MM.1S (cell line): ENCODE results near the gene BAG5.
"Not testable (repeated sequence)": the region's sequence is repeated elsewhere in the genome, so short reads cannot be mapped to it uniquely, and the experiment has no call there.

Experiments
- DNase-seq: peaks from one replicate; pipeline ENCODE4 v3.0.0-alpha.2; 2015
- H2AFZ ChIP-seq: fragments of 300-600 bp; sonication (generic); 2 replicates; pipeline ENCODE4 v1.6.0; 2016; ENCODE audit warnings: antibody characterized with exemption, low read length
- H3F3A ChIP-seq: fragments of 300-600 bp; sonication (generic); 2 replicates; pipeline ENCODE4 v1.6.1; 2016; ENCODE audit warnings: mild to moderate bottlenecking, antibody characterized with exemption, low read length, moderate library complexity, mixed read lengths; ENCODE audit not compliant: insufficient read depth
- H3K27ac ChIP-seq: fragments of 300-600 bp; sonication (generic); 2 replicates; pipeline ENCODE4 v1.5.1; 2016; ENCODE audit warnings: mild to moderate bottlenecking, low read length
- H3K27me3 ChIP-seq: fragments of 300-600 bp; sonication (generic); replicated peaks from 2 replicates; pipeline ENCODE4 v1.6.0; 2016; ENCODE audit warnings: low read length; ENCODE audit not compliant: insufficient read depth
- H3K36me3 ChIP-seq: fragments of 300-600 bp; sonication (generic); replicated peaks from 2 replicates; pipeline ENCODE4 v1.6.1; 2016; ENCODE audit warnings: mild to moderate bottlenecking, low read length, mixed read lengths; ENCODE audit not compliant: insufficient read depth
- H3K4me1 ChIP-seq: fragments of 300-600 bp; sonication (generic); 2 replicates; pipeline ENCODE4 v1.6.1; 2016; ENCODE audit warnings: low read length, mixed read lengths
- H3K4me2 ChIP-seq: fragments of 300-600 bp; sonication (generic); 2 replicates; pipeline ENCODE4 v1.6.0; 2016; ENCODE audit warnings: low read depth, low read length
- H3K4me3 ChIP-seq: fragments of 300-600 bp; sonication (generic); 2 replicates; pipeline ENCODE4 v1.5.1; 2016; ENCODE audit warnings: low read length, mixed read lengths
- H3K79me2 ChIP-seq: fragments of 300-600 bp; sonication (generic); 2 replicates; pipeline ENCODE4 v1.6.1; 2016; ENCODE audit warnings: mixed run types, low read length, mixed read lengths
- H3K9ac ChIP-seq: fragments of 300-600 bp; sonication (generic); 2 replicates; pipeline ENCODE4 v1.6.1; 2016; ENCODE audit warnings: low read length, mixed read lengths
- H3K9me2 ChIP-seq: fragments of 300-600 bp; sonication (generic); replicated peaks from 2 replicates; pipeline ENCODE4 v1.6.1; 2016; ENCODE audit warnings: mild to moderate bottlenecking, low read length, mixed read lengths; ENCODE audit not compliant: insufficient read depth
- H3K9me3 ChIP-seq: fragments of 300-600 bp; sonication (generic); replicated peaks from 2 replicates; pipeline ENCODE4 v1.6.1; 2016; ENCODE audit warnings: mild to moderate bottlenecking, low read length, mixed read lengths; ENCODE audit not compliant: insufficient read depth
- H4K20me1 ChIP-seq: fragments of 300-600 bp; sonication (generic); 2 replicates; pipeline ENCODE4 v1.6.1; 2016; ENCODE audit warnings: mild to moderate bottlenecking, low read length, moderate library complexity, mixed read lengths; ENCODE audit not compliant: insufficient read depth
- CTCF ChIP-seq: fragments of 300-600 bp; sonication (generic); IDR thresholded peaks from 2 replicates; pipeline ENCODE4 v1.5.1; 2016; ENCODE audit warnings: antibody characterized with exemption, low read length, mixed read lengths
- EZH2 ChIP-seq: fragments of 300-600 bp; sonication (generic); optimal IDR thresholded peaks from 2 replicates; pipeline ENCODE3; 2017; ENCODE audit warnings: low read depth, mild to moderate bottlenecking, antibody characterized with exemption, low read length, mixed read lengths
- EZH2phosphoT487 ChIP-seq: fragments of 300-600 bp; sonication (generic); IDR thresholded peaks from 2 replicates; pipeline ENCODE4 v1.6.1; 2018; ENCODE audit warnings: antibody characterized with exemption, low read length

BAG5 gene

DNA sequence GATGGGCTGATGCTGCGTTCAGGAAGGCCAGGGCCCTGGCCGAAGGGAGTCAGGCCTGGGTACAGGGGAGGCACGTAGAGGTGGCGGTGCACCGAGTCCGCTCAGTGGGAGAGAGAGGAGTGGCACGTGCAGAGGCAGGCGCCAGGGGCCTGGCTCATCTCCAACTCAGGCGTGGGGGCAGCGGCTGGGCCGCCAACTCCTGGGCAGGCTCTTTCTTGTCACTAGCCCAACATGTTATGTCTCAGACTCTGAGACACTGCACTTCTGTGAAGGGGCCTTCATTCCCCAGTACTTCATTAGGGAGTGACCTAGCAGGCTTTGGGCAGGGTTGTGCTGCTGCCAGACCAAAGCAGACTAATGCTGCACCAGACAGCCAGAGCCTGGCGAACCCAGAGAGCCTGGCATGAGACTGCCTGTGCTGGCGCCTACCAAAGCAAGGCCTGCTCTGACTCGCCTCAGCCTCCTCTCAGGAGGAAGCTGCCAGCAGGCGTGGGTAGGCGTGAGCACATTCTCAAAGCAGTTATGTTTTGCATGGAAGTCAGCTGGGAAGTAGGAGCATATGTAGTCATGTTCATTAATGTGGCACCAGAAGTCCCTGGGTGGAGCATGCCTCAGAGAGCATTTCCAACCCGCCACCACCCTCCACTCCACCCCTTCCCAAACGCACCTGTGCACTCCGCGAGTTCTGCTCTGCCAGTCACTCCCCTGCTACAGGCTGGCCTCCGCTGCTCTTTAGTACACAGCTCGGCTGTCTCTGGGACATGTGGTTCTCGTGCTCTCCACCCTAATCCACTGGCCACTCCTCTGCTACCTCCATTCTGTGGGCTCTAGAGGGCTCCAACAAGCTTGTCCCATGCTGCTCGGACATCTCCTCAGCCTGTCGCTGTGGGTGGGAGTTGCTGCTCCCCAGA is 49.5 kb downstream of the BAG5 start:
- no peaks in the 10 kb centered on the region for H3K9me3 ChIP-seq
- H3K36me3 ChIP-seq = no peaks in the 10 kb centered on the region
- no peak overlapping the region for H2AFZ ChIP-seq
- H3K4me3 ChIP-seq = no peak overlapping the region
- H3K9me2 ChIP-seq = no peaks in the 10 kb centered on the region
- no peaks in the 10 kb centered on the region for H3K4me1 ChIP-seq
- H3K79me2 ChIP-seq = no peaks in the 10 kb centered on the region
- no peak for DNase-seq
- H3K4me2 ChIP-seq = no peak overlapping the region
- H3F3A ChIP-seq = no peaks in the 10 kb centered on the region
- H3K27ac ChIP-seq = no peak overlapping the region
- H3K27me3 ChIP-seq = no peaks in the 10 kb centered on the region
- H3K9ac ChIP-seq = no peak overlapping the region
- no peaks in the 10 kb centered on the region for H4K20me1 ChIP-seq
- TF ChIP-seq EZH2phosphoT487 (no peak), CTCF (no peak), EZH2 (no peak)

DNA sequence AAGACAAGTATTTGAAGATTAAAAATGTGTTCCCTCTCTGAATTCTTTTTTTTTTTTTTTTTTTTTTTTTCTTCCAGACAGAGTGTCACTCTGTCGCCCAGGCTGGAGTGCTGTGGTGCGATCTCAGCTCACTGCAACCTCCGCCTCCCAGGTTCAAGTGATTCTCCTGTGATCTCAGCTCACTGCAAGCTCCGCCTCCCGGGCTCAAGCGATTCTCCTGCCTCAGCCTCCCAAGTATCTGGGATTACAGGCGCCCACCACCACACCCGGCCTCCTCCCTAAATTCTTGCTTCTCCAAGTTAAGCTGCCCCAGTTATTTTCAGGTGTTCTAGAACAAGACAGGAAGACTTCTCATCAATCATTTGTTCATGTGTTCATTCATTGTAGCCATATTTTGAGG is 50.3 kb downstream of the BAG5 start:
- not testable (repeated sequence) for H3K9ac ChIP-seq, H3K4me3 ChIP-seq, H3K27me3 ChIP-seq, H3K4me1 ChIP-seq, DNase-seq, H3K27ac ChIP-seq, H2AFZ ChIP-seq, H3K4me2 ChIP-seq, H3K79me2 ChIP-seq, H3F3A ChIP-seq, H3K36me3 ChIP-seq, H3K9me2 ChIP-seq, H4K20me1 ChIP-seq, H3K9me3 ChIP-seq

- Histone ChIP-seq H2AFZ (no peak overlapping the region), H3K9ac (no peak overlapping the region), H3K9me2 (no peaks in the 10 kb centered on the region), H3K4me2 (no peak overlapping the region), H3K79me2 (no peaks in the 10 kb centered on the region), H3K9me3 (no peaks in the 10 kb centered on the region), H4K20me1 (no peaks in the 10 kb centered on the region), H3K4me1 (no peaks in the 10 kb centered on the region), H3F3A (no peaks in the 10 kb centered on the region), H3K27ac (no peak overlapping the region), H3K36me3 (no peaks in the 10 kb centered on the region), H3K4me3 (no peak overlapping the region), H3K27me3 (no peaks in the 10 kb centered on the region)
- TF ChIP-seq EZH2phosphoT487 = no peak
- TF ChIP-seq EZH2 = no peak
- TF ChIP-seq CTCF = no peak
- no peak for DNase-seq
Measured at GRCh38 chr14:103510724-103511693, 51.4 kb downstream of the BAG5 start.
